ENCODE results near the gene PJVK.
A peak's percentile ranks its signal among the peaks of the same experiment; 100 is the strongest.
"Not testable (repeated sequence)": the region's sequence is repeated elsewhere in the genome, so short reads cannot be mapped to it uniquely, and the experiment has no call there.

PJVK gene

DNA sequence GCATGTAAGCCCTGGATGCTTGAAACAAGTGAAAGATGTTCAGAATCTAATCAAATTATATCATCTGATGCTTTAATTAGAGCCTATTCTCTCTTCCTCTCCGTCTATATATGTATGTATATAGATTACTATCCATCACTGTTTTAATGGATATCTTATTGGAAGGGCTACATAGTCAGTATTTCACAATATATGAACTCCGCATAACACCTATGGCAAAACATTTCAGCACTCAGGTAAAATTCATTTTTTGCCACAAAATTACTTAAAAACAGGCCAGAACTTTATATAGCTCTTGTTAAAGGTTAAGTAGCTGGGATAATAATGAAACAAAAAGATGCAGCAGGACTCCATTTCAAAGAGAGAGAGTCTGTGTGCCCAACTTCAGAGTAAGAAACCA, 1.2 kb downstream of the PJVK start:
- H3K4me3 ChIP-seq (ENCODE audit: low read depth, low read length), result no peak overlapping the region
- TF ChIP-seq, protein P1, sequence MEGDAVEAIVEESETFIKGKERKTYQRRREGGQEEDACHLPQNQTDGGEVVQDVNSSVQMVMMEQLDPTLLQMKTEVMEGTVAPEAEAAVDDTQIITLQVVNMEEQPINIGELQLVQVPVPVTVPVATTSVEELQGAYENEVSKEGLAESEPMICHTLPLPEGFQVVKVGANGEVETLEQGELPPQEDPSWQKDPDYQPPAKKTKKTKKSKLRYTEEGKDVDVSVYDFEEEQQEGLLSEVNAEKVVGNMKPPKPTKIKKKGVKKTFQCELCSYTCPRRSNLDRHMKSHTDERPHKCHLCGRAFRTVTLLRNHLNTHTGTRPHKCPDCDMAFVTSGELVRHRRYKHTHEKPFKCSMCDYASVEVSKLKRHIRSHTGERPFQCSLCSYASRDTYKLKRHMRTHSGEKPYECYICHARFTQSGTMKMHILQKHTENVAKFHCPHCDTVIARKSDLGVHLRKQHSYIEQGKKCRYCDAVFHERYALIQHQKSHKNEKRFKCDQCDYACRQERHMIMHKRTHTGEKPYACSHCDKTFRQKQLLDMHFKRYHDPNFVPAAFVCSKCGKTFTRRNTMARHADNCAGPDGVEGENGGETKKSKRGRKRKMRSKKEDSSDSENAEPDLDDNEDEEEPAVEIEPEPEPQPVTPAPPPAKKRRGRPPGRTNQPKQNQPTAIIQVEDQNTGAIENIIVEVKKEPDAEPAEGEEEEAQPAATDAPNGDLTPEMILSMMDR (IDR thresholded peaks at IDR 0.05; ENCODE audit: control insufficient read depth, extremely low read depth, insufficient read depth), result no peak
- DNase-seq (ENCODE audit: low read depth), result no peak

DNA sequence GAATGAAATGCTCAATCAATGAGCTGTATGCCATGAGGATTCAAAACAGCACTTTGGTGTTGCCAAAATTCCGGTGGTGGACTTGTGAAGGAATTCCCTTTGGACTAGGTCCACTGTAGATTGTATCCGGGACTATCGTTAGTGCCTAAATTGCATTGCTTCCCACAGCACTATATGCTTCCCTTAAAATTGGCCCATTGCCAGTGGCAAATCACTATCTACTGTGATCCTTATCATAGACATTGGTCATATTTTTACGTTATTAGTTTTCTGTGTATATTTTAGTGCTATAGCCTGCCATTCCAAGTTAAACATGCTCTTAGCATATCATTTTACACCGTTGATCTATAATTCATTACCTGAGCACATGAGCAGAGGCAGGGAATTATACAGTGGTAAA, 1.7 kb downstream of the PJVK start:
- no peak for DNase-seq (ENCODE audit: low read depth)
- peak overlapping the region; percentile 4; the same call in 1 of the 2 replicates for H3K4me3 ChIP-seq (ENCODE audit: low read depth, low read length)
- TF ChIP-seq, protein P1 (IDR thresholded peaks at IDR 0.05; ENCODE audit: control insufficient read depth, extremely low read depth, insufficient read depth), result no peak

DNA sequence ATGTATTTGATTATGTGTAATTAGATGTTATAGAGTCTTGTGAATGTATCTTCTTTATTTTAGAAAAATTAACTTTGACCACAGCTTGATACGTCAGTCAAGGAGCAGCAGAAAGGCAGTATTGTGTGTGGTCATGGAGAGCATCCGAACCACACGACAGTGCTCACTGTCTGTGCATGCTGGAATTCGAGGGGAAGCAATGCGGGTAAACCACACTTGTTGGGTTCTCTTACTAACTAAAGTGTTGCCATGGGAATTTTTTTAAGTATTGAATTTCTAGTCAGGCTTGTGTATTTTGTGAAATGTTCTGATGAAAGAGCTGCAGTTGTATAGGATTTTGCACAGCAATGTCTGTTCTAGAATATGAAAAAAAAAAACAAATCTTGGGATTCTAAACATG, 4.8 kb downstream of the PJVK start:
- no peak overlapping the region for H3K4me3 ChIP-seq (ENCODE audit: low read depth, low read length)
- TF ChIP-seq, protein P1 (IDR thresholded peaks at IDR 0.05; ENCODE audit: control insufficient read depth, extremely low read depth, insufficient read depth), result no peak
- DNase-seq (ENCODE audit: low read depth), result no peak

DNA sequence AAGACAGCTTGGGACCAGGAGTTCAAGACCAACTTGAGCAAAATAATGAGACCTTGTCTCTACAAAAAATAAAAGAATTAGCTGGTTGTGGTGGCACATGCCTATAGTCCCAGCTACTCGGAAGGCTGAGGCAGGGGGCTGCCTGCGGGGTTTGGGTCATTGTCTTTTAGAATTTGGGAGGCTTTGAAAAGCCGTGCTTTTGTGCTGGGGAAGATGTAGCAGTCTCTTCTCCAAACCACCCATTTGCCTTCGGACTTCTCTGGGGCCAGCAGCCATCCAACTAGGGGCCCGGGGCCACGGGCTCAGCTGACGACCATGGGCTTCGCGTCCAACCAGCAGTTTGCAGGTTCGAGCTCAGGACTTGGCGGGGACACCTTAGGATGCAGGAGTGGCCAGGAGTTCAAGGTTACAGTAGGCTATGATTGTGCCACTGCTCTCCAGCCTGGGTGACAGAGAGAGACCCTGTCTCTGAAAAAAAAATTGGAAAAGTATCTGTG, 6.3 kb downstream of the PJVK start:
- TF ChIP-seq, protein P1 (IDR thresholded peaks at IDR 0.05; ENCODE audit: control insufficient read depth, extremely low read depth, insufficient read depth), result no peak
- no peak for DNase-seq (ENCODE audit: low read depth)
- H3K4me3 ChIP-seq (ENCODE audit: low read depth, low read length), result no peak overlapping the region

DNA sequence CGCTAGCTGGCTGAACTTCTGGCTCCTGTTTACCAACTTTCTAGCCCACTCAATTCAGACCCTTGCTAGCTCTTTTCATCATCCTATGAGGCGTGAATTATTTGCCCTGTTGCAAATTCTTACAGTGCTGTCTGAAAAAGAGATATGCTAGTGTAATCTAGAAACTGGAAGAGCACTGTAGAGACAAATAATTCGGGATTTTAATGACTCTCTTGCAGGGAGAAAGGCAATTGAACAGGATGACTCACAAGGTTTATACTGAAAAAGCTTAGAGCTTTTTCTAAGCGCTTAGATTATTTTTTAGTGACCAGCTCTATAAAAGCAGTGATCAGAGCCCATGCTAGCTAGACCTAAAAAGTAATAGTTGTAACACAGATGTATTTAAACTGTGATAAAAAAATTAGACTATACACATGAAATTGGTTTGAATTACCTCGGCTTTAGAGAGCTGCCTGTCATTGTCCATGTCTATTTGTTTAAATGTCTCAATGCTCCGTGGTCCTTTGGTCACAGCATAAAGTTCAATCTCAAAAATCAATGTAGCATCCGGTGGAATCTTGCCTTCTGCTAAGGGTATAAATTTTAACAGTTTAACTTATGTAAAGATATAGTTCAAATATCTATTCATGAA, 18.2 kb downstream of the PJVK start:
- H3K4me3 ChIP-seq (ENCODE audit: low read depth, low read length), result no peak overlapping the region
- TF ChIP-seq, protein P1 (IDR thresholded peaks at IDR 0.05; ENCODE audit: control insufficient read depth, extremely low read depth, insufficient read depth), result no peak
- no peak for DNase-seq (ENCODE audit: low read depth)

DNA sequence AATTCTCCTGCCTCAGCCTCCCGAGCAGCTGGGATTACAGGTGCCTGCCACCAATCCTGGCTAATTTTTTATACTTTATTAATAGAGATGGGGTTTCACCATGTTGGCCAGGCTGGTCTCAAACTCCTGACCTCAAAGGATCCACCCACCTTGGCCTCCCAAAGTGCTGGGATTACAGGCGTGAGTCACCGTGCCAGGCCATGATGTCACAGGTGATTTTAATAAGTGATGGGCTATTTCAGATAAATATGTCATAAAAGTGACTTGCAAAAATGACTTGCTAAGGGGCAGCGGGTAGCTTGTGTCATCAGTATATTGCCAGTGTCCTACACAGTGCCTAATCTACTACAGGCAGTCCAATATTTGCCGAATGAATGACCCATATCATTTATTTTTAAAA, 20.1 kb downstream of the PJVK start:
- not testable (repeated sequence) for DNase-seq (ENCODE audit: low read depth); H3K4me3 ChIP-seq (ENCODE audit: low read depth, low read length)

DNA sequence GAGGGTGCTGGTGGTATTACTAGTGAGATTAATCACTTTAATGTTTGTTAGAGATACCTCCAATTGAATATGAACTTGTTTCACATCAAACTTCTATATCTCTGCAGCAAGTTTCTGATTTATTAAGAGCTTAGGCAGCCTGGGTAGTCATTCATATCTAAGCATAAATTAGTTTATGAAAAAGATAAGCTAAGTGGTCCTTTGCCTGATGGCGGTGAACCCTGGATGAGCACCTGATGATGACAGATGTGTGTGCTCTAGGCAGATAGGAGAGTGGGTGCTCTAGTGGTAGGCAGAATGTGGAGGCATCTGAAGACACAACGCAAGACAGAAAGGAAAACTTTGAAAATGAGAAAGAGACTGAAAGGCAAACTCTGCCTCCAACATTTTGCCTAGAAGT, 22.2 kb downstream of the PJVK start:
- H3K4me3 ChIP-seq (ENCODE audit: low read depth, low read length), result no peak overlapping the region
- no peak for DNase-seq (ENCODE audit: low read depth)
- TF ChIP-seq, protein P1 (IDR thresholded peaks at IDR 0.05; ENCODE audit: control insufficient read depth, extremely low read depth, insufficient read depth), result no peak
